SU-DHL-6 (cell line): ENCODE results near the gene KNOP1.

Experiments used
- EZH2phosphoT487 ChIP-seq: fragments of 200-600 bp; sonication (generic), shearing (Covaris generic); conservative IDR thresholded peaks from 2 replicates; pipeline ENCODE4 v1.6.1; 2018; ENCODE audit warnings: mild to moderate bottlenecking, antibody characterized with exemption, low read length, moderate library complexity, mixed read lengths
- TF ChIP-seq, protein P1 (sequence below): fragments of 200-600 bp; sonication (generic); IDR thresholded peaks from one replicate; pipeline ENCODE4 v1.5.1; 2017; ENCODE audit warnings: antibody characterized with exemption, mild to moderate bottlenecking, low read length, moderate library complexity; ENCODE audit not compliant: insufficient read depth, poor library complexity, severe bottlenecking

DNA sequence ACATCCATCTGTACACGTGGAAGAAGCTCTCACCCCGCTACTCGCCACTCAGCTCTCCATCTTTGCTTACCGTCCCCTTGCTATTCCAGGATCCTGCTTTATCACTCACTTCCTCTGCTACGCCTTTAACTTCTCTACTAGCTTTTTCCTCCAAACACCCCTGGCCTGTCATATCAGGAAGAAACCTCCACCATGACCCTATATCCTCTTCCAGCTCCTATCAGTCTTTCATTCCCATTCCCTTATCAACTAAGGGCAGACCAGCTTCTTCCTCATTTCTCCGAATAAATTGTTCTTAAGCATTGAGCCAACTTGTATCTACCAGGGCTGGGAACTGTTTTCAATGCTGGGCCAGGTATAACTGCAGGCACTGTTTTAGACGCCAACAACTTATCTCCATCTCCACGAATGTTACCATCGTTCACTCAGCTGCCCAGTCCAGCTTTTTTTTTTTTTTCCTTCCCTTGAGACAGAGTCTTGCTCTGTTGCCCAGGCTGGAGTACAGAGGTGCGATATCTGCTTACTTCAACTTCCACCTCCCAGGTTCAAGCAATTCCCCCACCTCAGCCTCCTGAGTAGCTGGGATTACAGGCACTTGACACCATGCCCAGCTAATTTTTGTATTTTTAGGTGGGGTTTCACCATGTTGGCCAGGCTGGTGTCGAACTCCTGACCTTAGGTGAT, 4.4 kb upstream of the KNOP1 start:
- TF ChIP-seq, protein P1, sequence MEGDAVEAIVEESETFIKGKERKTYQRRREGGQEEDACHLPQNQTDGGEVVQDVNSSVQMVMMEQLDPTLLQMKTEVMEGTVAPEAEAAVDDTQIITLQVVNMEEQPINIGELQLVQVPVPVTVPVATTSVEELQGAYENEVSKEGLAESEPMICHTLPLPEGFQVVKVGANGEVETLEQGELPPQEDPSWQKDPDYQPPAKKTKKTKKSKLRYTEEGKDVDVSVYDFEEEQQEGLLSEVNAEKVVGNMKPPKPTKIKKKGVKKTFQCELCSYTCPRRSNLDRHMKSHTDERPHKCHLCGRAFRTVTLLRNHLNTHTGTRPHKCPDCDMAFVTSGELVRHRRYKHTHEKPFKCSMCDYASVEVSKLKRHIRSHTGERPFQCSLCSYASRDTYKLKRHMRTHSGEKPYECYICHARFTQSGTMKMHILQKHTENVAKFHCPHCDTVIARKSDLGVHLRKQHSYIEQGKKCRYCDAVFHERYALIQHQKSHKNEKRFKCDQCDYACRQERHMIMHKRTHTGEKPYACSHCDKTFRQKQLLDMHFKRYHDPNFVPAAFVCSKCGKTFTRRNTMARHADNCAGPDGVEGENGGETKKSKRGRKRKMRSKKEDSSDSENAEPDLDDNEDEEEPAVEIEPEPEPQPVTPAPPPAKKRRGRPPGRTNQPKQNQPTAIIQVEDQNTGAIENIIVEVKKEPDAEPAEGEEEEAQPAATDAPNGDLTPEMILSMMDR, result no peak
- no peak for TF ChIP-seq EZH2phosphoT487
